Skin of body (tissue), 2 donors: ENCODE measurements around the gene CD2BP2. TPM values are rescaled to one million over a fixed set of nuclear protein-coding genes. Genes with fewer than 3 reads are reported as not detected.

Experiments used
- DNase-seq: peaks from one replicate; lab custom pipeline; 2025; lab: John Stamatoyannopoulos, UW
- total RNA-seq: library from RNA; depleted of rRNA; stranded (reverse); fragments of >200 nt; gene quantifications from one replicate; pipeline ENCODE4 v1.2.3, GENCODE V29; 2014

CD2BP2 gene
- total RNA-seq, 1 donor from 2014 or later: 17.0 TPM

GRCh38 chr16:30378236-30379157 lies 23.4 kb upstream of the CD2BP2 start:
- DNase-seq: peak; percentile 97

- DNase-seq: peak; percentile 90
Measured at GRCh38 chr16:30377812-30378235, 22.7 kb upstream of the CD2BP2 start.

- no peak for DNase-seq
Measured at GRCh38 chr16:30377050-30377811, 22.1 kb upstream of the CD2BP2 start.

- DNase-seq: no peak
Measured at GRCh38 chr16:30376461-30376902, 21.4 kb upstream of the CD2BP2 start.

- no peak for DNase-seq
Measured at GRCh38 chr16:30375864-30376263, 20.8 kb upstream of the CD2BP2 start.

- DNase-seq: no peak
Measured at GRCh38 chr16:30374538-30374937, 19.4 kb upstream of the CD2BP2 start, which contains the start of gene MYL11. TSS of gene MYL11 (plus strand) at chr16:30374802. CDS start at chr16:30374858, 56 bp downstream.

GRCh38 chr16:30372725-30373124 lies 17.6 kb upstream of the CD2BP2 start:
- no peak for DNase-seq

GRCh38 chr16:30372038-30372712 lies 17.1 kb upstream of the CD2BP2 start:
- DNase-seq: no peak

- DNase-seq: no peak
Measured at GRCh38 chr16:30371248-30371816, 16.2 kb upstream of the CD2BP2 start.

- peak; percentile 100 for DNase-seq
Measured at GRCh38 chr16:30370456-30371247, 15.5 kb upstream of the CD2BP2 start, which contains the start of gene TBC1D10B. TSS of gene TBC1D10B (minus strand) at chr16:30370494. CDS start at chr16:30370183, 311 bp downstream.

GRCh38 chr16:30369938-30370455 lies 14.9 kb upstream of the CD2BP2 start:
- DNase-seq: no peak

- no peak for DNase-seq
Measured at GRCh38 chr16:30369091-30369937, 14.2 kb upstream of the CD2BP2 start.

- DNase-seq: no peak
Measured at GRCh38 chr16:30368792-30369090, 13.6 kb upstream of the CD2BP2 start.

- no peak for DNase-seq
Measured at GRCh38 chr16:30368122-30368791, 13.1 kb upstream of the CD2BP2 start.

- DNase-seq: no peak
Measured at GRCh38 chr16:30367349-30368009, 12.4 kb upstream of the CD2BP2 start.

GRCh38 chr16:30366511-30366910 lies 11.4 kb upstream of the CD2BP2 start:
- DNase-seq: no peak

GRCh38 chr16:30365200-30365599 lies 10.1 kb upstream of the CD2BP2 start:
- DNase-seq: no peak

GRCh38 chr16:30361180-30361579 lies 6.1 kb upstream of the CD2BP2 start:
- DNase-seq: no peak
